Keratinocyte (primary cell): Measurements from ENCODE around the gene SCN9A.

Source experiments
- CTCF ChIP-seq, 3 experiments: IDR thresholded peaks in 1 of 3; conservative IDR thresholded peaks in 1 of 3; optimal IDR thresholded peaks in 1 of 3; 2 replicates in 2 of 3; 3 replicates in 1 of 3; pipeline versions ENCODE3 to v1.5.1; 2011; ENCODE audit warnings: low read length in 3 of 3, mild to moderate bottlenecking in 3 of 3, moderate library complexity in 2 of 3, control low read depth in 1 of 3, inconsistent platforms in 1 of 3; ENCODE audit not compliant: insufficient read depth in 2 of 3; ENCODE audit errors: extremely low read depth in 1 of 3
- EZH2 ChIP-seq: IDR thresholded peaks from one replicate; pipeline ENCODE4 v1.6.1; 2012; ENCODE audit warnings: inconsistent platforms, mild to moderate bottlenecking, low read length, moderate library complexity

DNA sequence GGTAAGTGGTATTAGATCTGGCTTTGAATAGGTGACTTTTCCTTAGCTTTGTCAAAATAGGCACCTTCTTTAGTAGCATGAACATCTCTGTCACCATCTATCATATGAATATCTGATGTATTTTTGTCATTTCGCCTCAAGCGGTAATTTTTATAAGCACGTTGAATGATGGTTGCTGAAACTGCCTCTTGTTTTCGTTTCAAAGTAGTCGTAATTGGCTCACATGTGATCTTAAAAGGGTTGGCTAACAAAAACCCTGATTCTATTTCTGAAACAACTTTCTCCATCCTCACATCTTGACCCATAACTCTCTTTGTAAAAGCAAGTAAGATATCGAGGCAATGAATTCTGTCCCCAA is 29.8 kb upstream of the SCN9A start:
- TF ChIP-seq CTCF (optimal IDR thresholded peaks at IDR 0.05 in 1 of 3, IDR thresholded peaks at IDR 0.05 in 1 of 3, conservative IDR thresholded peaks at IDR 0.05 in 1 of 3; ENCODE audit: extremely low read depth in 1 of 3, insufficient read depth in 2 of 3, low read length in 3 of 3) (no peak), EZH2 (no peak)
